Inflammatory macrophage treated with lipopolysaccharide for 4 hours (primary cell): ENCODE data around the gene PSMC3IP.
"Not testable (repeated sequence)": the region's sequence is repeated elsewhere in the genome, so short reads cannot be mapped to it uniquely, and the experiment has no call there.

Source experiments
- DNase-seq: peaks from one replicate; pipeline ENCODE4 v3.0.0-alpha.2; 2020

PSMC3IP gene

DNA sequence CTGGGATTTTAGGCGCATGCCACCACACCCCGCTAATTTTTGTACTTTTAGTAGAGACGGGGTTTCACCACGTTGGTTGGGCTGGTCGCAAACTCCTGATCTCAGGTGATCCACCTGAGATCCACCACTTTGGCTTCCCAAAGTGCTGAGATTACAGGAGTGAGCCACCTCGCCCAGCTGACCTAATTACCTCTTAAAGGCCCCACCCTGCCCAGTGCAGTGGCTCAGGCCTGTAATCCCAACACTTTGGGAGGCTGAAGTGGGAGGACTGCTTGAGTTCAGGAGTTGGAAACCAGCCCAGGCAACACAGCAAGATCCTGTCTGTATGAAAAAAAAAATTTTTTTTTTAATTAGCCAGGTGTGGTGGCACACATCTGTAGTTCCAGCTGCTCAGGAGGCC lies 18.5 kb downstream of the PSMC3IP start:
- no peak for DNase-seq

GRCh38 chr17:42555961-42556617 lies 21.4 kb downstream of the PSMC3IP start:
- DNase-seq, result not testable (repeated sequence)

DNA sequence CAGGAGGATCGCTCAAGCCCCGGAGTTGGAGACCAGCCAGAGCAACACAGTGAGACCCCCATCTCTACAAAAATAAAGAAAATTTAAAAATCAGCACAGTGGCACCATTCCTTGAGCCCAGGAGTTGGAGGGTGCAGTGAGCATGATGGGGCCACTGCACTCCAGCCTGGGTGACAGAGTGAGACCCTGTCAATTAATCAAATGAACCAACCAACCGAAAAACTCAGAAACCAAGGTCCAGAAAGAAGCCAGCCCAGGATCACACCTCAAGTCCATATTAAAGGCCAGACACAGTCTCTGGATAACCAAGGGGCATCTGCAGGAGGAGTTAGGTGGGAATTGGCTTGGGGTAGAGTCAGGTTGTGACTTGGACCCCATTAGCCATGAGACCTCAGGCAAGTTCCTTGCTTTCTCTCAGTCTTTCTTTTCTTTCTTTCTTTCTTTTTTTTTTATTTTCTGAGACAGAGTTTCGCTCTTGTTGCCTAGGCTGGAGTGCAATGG lies 22.4 kb downstream of the PSMC3IP start:
- DNase-seq, result no peak

GRCh38 chr17:42554250-42555121 lies 23.0 kb downstream of the PSMC3IP start:
- peak; percentile 73 for DNase-seq

- no peak for DNase-seq
Observed at GRCh38 chr17:42553866-42554249, 23.7 kb downstream of the PSMC3IP start.

DNA sequence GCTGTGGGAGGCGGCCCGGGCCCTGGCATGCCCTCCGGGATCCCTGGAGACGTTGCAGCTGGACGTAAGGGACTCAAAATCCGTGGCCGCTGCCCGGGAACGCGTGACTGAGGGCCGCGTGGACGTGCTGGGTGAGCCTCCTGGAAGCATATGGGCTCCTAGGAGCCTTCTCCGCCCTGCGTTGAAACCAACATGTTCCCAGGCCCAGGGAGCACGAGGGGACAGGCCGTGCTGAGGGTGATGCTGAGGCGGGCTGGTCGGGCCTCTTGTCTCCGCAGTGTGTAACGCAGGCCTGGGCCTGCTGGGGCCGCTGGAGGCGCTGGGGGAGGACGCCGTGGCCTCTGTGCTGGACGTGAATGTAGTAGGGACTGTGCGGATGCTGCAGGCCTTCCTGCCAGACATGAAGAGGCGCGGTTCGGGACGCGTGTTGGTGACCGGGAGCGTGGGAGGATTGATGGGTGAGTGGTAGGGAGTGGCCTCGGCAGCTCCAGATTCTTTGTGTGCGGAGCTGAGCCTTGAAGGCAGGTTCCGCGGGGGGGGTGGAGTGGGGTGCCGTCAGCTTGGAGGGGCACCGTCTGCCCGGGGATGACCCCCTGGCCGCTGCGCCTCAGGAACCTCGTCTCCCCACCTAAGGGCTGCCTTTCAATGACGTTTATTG lies 24.2 kb downstream of the PSMC3IP start:
- no peak for DNase-seq

- not testable (repeated sequence) for DNase-seq
Observed at GRCh38 chr17:42552736-42553135, 24.8 kb downstream of the PSMC3IP start, which contains the start of gene HSD17B1. Gene HSD17B1 (plus strand): TSS chr17:42552923. CDS start chr17:42552934, 11 bp downstream.

DNA sequence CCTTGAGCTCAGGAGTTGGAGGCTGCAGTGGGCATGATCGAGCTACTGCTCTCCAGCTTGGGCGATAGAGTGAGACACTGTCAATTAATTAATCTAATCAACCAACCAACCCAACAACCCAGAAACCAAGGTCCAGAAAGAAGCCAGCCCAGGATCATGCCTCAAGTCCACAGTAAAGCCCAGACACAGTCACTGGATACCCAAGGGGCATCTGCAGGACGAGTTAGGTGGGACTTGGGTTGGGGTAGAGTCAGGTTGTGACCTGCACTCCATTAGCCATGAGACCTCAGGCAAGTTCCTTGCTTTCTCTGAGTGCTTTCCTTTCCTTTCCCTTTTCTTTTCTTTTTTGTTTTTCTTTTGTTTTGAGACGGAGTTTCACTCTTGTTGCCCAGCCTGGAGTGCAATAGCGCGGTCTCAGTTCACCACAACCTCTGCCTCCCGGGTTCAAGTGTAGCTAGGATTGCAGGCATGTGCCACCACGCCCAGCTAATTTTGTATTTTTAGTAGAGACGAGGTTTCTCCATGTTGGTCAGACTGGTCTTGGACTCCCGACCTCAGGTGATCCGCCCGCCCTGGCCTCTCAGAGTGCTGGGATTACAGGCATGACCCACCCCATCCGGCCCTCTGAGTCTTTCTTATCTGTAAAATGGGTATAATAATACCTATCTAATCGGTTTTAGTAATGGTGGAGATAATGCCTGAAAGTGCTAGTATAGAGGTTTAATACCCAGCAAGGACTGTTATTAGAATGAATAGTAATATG lies 28.4 kb downstream of the PSMC3IP start:
- no peak for DNase-seq

GRCh38 chr17:42548070-42548837 lies 29.3 kb downstream of the PSMC3IP start:
- no peak for DNase-seq

DNA sequence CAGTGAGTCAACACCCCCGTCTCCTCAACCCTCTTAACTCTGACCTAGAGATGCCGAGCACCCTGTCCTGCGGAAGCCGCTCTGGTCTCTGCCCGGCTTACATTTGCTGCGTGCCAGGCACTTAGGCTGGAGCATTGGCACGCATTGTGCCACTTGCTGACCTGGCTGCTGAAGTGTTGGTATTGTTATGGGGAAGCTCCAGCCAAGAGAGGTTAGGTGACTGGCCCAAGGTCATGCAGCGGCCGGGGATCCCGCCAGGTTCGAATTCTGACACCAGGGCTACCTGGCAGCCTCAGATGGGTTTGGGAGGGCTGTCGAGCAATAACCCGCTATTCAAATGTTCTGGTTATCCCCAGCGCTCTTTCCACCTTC lies 29.8 kb downstream of the PSMC3IP start:
- DNase-seq, result no peak

GRCh38 chr17:42547001-42547461 lies 30.5 kb downstream of the PSMC3IP start:
- no peak for DNase-seq

- not testable (repeated sequence) for DNase-seq
Observed at GRCh38 chr17:42545755-42546505, 31.6 kb downstream of the PSMC3IP start.

- DNase-seq, result no peak
Observed at GRCh38 chr17:42544874-42545283, 32.6 kb downstream of the PSMC3IP start.

DNA sequence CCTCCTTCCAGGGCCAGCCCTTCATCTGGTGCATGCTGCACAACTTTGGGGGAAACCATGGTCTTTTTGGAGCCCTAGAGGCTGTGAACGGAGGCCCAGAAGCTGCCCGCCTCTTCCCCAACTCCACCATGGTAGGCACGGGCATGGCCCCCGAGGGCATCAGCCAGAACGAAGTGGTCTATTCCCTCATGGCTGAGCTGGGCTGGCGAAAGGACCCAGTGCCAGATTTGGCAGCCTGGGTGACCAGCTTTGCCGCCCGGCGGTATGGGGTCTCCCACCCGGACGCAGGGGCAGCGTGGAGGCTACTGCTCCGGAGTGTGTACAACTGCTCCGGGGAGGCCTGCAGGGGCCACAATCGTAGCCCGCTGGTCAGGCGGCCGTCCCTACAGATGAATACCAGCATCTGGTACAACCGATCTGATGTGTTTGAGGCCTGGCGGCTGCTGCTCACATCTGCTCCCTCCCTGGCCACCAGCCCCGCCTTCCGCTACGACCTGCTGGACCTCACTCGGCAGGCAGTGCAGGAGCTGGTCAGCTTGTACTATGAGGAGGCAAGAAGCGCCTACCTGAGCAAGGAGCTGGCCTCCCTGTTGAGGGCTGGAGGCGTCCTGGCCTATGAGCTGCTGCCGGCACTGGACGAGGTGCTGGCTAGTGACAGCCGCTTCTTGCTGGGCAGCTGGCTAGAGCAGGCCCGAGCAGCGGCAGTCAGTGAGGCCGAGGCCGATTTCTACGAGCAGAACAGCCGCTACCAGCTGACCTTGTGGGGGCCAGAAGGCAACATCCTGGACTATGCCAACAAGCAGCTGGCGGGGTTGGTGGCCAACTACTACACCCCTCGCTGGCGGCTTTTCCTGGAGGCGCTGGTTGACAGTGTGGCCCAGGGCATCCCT lies 34.1 kb downstream of the PSMC3IP start:
- DNase-seq, result no peak

- DNase-seq, result no peak
Observed at GRCh38 chr17:42541041-42541833, 36.3 kb downstream of the PSMC3IP start.

- DNase-seq, result not testable (repeated sequence)
Observed at GRCh38 chr17:42540558-42540957, 37.0 kb downstream of the PSMC3IP start.

DNA sequence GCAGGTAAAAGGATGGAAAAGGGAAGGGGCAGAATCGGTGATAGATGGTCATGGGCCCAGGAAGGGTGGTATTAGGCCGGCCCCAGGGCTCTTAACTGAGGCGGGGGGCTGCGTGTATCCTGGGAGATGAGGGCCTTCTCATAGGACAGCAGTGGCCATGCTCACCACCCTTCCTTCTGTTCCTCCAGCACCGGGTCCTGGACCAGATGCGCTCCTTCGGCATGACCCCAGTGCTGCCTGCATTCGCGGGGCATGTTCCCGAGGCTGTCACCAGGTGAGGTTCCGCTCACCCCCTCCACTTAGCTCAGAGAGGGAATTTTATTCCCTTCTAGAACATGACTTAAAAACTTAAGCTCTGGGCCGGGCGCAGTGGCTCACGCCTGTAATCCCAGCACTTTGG lies 39.0 kb downstream of the PSMC3IP start:
- DNase-seq, result no peak

DNA sequence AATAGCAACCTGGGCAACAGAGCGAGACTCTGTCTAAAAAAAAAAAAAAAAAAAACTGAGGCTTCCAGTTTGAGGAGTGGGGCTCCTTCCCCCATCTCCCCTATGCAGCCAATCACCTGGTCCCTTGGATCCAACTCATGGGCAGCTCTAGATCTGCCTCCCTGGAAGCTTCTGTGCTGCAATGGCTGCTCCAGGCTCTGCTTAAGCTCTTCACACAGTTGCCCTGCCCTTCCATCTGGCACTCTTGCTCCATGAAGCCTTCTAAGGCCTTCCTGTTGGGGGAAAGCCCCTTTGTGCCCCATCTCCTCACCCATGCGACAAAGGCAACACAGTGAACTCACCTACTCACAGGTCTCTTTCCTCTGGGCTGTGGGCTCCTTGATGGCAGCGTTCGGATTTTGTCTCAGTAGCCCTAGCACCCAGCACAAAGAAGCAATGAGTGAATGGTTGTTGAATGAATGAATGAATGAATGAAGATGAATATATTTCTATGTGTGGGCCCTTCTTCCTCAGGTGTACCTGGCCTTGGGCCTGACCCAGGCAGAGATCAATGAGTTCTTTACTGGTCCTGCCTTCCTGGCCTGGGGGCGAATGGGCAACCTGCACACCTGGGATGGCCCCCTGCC lies 39.6 kb downstream of the PSMC3IP start:
- DNase-seq, result no peak
